ENCODE results near the gene KRTAP6-2.

The KRTAP6-2 gene

GRCh38 chr21:30567617-30568016 is 31.1 kb downstream of the KRTAP6-2 start:
- no peak for DNase-seq (ENCODE audit: low read depth in 3 of 3)

- DNase-seq (ENCODE audit: low read depth in 3 of 3): no peak
Measured at GRCh38 chr21:30563630-30564029, 35.1 kb downstream of the KRTAP6-2 start.

GRCh38 chr21:30563072-30563471 is 35.6 kb downstream of the KRTAP6-2 start:
- DNase-seq (ENCODE audit: low read depth in 3 of 3): no peak

DNA sequence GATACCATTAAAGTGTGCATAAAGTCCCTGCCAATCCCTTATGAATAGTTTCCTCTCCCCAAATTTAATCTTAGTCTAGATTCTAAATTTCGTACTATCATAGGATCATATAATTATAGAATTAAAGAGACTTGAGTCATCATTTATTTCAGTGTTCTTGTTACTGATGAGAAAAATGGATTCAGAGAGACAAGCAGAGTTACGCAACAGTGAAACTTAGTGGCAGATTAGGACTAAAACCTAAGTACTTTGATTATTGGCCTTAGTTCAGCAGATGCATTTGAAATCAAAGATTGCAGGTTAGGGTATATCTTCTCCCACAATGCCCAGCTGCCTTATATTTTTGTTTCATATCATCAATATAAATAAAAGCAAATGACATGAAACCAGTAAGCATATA is 36.7 kb downstream of the KRTAP6-2 start:
- DNase-seq (ENCODE audit: low read depth in 3 of 3): no peak

DNA sequence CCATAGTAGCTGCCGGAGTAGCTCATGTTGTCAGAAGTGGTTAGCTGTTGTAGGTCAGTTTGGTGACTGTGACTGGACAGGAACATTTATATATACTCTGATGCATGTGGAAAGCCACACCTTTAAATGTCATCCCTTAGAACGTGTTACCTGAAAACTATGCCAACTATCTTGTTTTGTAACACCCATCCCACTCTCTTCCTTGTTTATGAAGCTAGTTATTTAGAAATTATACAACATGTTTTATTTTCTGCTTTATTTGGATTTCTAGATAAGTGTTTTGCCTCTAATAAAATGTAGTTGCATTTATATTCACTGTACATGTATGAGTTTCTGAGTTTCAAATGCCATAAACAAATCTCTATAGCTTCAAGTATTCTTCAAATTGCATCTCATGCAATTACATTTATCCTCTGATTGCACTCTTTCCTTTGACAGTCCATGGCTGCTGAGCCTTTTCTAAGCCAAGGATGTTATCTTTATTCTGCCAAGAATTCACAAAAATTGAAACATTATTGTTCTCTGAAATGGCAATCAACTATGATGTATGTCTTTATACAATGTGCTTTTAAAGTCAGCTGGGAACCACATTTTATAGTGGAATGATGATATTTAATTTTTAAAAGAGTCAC is 37.3 kb downstream of the KRTAP6-2 start, which contains the start of gene KRTAP19-7:
TSS of gene KRTAP19-7 (minus strand) at position 51 of the 632 bp plus-strand sequence. CDS start at position 26, 25 bp downstream.
- no peak for DNase-seq (ENCODE audit: low read depth in 3 of 3)

- no peak for DNase-seq (ENCODE audit: low read depth in 3 of 3)
Measured at GRCh38 chr21:30555095-30555494, 43.6 kb downstream of the KRTAP6-2 start.

- DNase-seq (ENCODE audit: low read depth in 3 of 3): no peak
Measured at GRCh38 chr21:30552782-30553181, 45.9 kb downstream of the KRTAP6-2 start.

Measured in stimulated activated CD4-positive, alpha-beta T cell treated with anti-CD3 and anti-CD28 coated beads, TNF-alpha, amount 100 ng/mL, for 48 hours (primary cell).